ENCODE data around the gene VRK1.

- TF ChIP-seq CTCF (IDR thresholded peaks at IDR 0.05) (no peak), EZH2 (IDR thresholded peaks at IDR 0.05; ENCODE audit: borderline replicate concordance, insufficient read depth, low read depth, low read length, poor library complexity, severe bottlenecking) (no peak)
These were observed 5.2 kb upstream of the VRK1 start for GRCh38 chr14:96792003-96792402.
